Adrenal gland (tissue), 12 donors: ENCODE measurements around the gene KDM6B. TPM values are rescaled to one million over a fixed set of nuclear protein-coding genes. Genes with fewer than 3 reads are reported as not detected.

Source experiments
- DNase-seq, 7 donors: peaks; one replicate each; pipeline ENCODE4 v3.0.0-alpha.2; 2019 to 2020
- H3K27ac ChIP-seq, 5 donors: fragments of 200-600 bp; sonication (generic) in 4 of 5; 1 replicate in 3 of 5; 2 replicates in 2 of 5; pipeline versions ENCODE4 v1.5.1 to v1.8.0; 2016 to 2020; ENCODE audit warnings: mild to moderate bottlenecking in 1 of 5
- H3K27me3 ChIP-seq: fragments of 200-600 bp; 2 replicates; pipeline ENCODE4 v1.8.0; 2021
- H3K36me3 ChIP-seq, 2 donors: fragments of 200-600 bp; replicated peaks in 1 of 2; 1 replicate in 1 of 2; 2 replicates in 1 of 2; pipeline versions ENCODE4 v1.5.1 to v1.8.0; 2018 to 2022
- H3K4me1 ChIP-seq, 2 donors: fragments of 200-600 bp; replicated peaks in 1 of 2; 1 replicate in 1 of 2; 2 replicates in 1 of 2; pipeline versions ENCODE4 v1.5.1 to v1.8.0; 2018 to 2021
- H3K4me3 ChIP-seq, 4 donors: fragments of 200-600 bp; sonication (generic) in 3 of 4; one replicate each; pipeline ENCODE4 v1.5.1; 2016 to 2018
- H3K9me3 ChIP-seq, 3 donors: fragments of 200-600 bp; sonication (generic) in 1 of 3; replicated peaks in 1 of 3; 1 replicate in 2 of 3; 2 replicates in 1 of 3; pipeline versions ENCODE4 v1.5.1 to v1.8.0; 2016 to 2021
- CTCF ChIP-seq, 6 experiments: fragments of 450-650 bp in 4 of 6; fragments of 200-600 bp in 2 of 6; sonication (generic) in 1 of 6; IDR thresholded peaks; 1 replicate in 5 of 6; 2 replicates in 1 of 6; pipeline versions ENCODE4 v1.5.1 to v1.8.0; 2016 to 2021; ENCODE audit warnings: antibody characterized with exemption in 6 of 6, mild to moderate bottlenecking in 2 of 6, moderate library complexity in 1 of 6
- POLR2A ChIP-seq, 2 donors: fragments of 450-650 bp; IDR thresholded peaks; one replicate each; pipeline ENCODE4 v1.6.1; 2017; ENCODE audit warnings: antibody characterized with exemption in 2 of 2, mild to moderate bottlenecking in 2 of 2, moderate library complexity in 1 of 2
- WGBS, 4 donors: extraction: QIAGEN DNeasy Blood & Tissue Kit in 2 of 4; methylation state at CpG; one replicate each; pipeline versions ENCODE4 v1.1.5 to v1.1.7; 2013 to 2017; 5-methylcytosine and 5-hydroxymethylcytosine counted together
- intact Hi-C, 2 donors: fragments of 100-400 bp; cut with DNase I; formaldehyde crosslinking; loops; one replicate each; pipeline versions ENCODE4 v1.14.1 to v1.15.0; 2022 to 2023
- polyA plus RNA-seq, 3 donors: library from polyadenylated mRNA; stranded (reverse); fragments of 200-250 nt in 2 of 3; fragments of 350-450 nt in 1 of 3; fragmentation: Illumina TruSeq in 1 of 3; extraction: RNeasy Lipid Tissue Mini Kit (QIAGEN cat#74804) in 1 of 3; gene quantifications; one replicate each; pipeline ENCODE4 v1.2.3, GENCODE V29; 2013 to 2014
- total RNA-seq, 9 donors: library from RNA; depleted of rRNA in 4 of 9; stranded (reverse); fragments of >200 nt in 4 of 9; fragments of 120-200 nt in 1 of 9; fragmentation: NEBNext Ultra II Directional in 1 of 9; extraction: Animal tissue kit (Norgen Biotek cat#: 25700) in 1 of 9; gene quantifications; one replicate each; pipeline versions ENCODE4 v1.1.0 to v1.2.4, GENCODE V29; 2013 to 2023
- donor health status: healthy with polysubstance abuse.
- donor health status: Bipolar disorder and iron deficiency.
- donor health status: DM: yes; HTN: yes; CAD: no.
- donor health status: DM: no; HTN: no; CAD: no.
- donor health status: DM: no; HTN: no; CAD: no.
- donor health status: DM: yes; HTN: yes; CAD: no.

The KDM6B gene
- total and polyA plus RNA-seq, 12 donors = 2.2 to 35.9 (median 11.2) TPM

GRCh38 chr17:7843257-7843535 lies 9.2 kb downstream of the KDM6B start:
- DNase-seq = no peak
- no peaks in the 10 kb centered on the region for H3K9me3 ChIP-seq
- TF ChIP-seq CTCF (IDR thresholded peaks at IDR 0.05) = no peak
- TF ChIP-seq POLR2A (IDR thresholded peaks at IDR 0.05) = no peak
- H3K27me3 ChIP-seq = no peaks in the 10 kb centered on the region
- intact Hi-C loops = no loop called here
- H3K4me3 ChIP-seq = peak overlapping the region in 3 of 4 donors; percentile 62 to 82 (median 62)
- 0% methylated on average over 5 to 17 of the region's 17 CpGs for WGBS, 4 donors
- peaks cover 17 to 37% of the 10 kb centered on the region in 2 donors for H3K4me1 ChIP-seq
- H3K27ac ChIP-seq = peak overlapping the region; percentile 98 to 99 (median 99)
- H3K36me3 ChIP-seq = peaks cover 0 to 26% of the 10 kb centered on the region in 2 donors

- peaks cover 0 to 28% of the 10 kb centered on the region in 2 donors for H3K36me3 ChIP-seq
- intact Hi-C loops = no loop called here
- peak overlapping the region in 3 of 4 donors; percentile 62 to 82 (median 62) for H3K4me3 ChIP-seq
- 0 to 1% (median 0%) methylated on average over 23 to 61 of the region's 61 CpGs for WGBS, 4 donors
- TF ChIP-seq POLR2A (IDR thresholded peaks at IDR 0.05) = peak; percentile 72 to 79
- TF ChIP-seq CTCF (IDR thresholded peaks at IDR 0.05) = no peak
- H3K4me1 ChIP-seq = peaks cover 17 to 36% of the 10 kb centered on the region in 2 donors
- H3K9me3 ChIP-seq = no peaks in the 10 kb centered on the region
- peak; percentile 82 to 92 (median 89) for DNase-seq
- H3K27ac ChIP-seq = peak overlapping the region; percentile 98 to 99 (median 99)
- H3K27me3 ChIP-seq = no peaks in the 10 kb centered on the region
Measured at GRCh38 chr17:7843536-7844291, 9.7 kb downstream of the KDM6B start.

- WGBS, 4 donors = 0 to 1% (median 0%) methylated on average over 33 to 71 of the region's 71 CpGs
- Histone ChIP-seq H3K27me3 (no peaks in the 10 kb centered on the region), H3K9me3 (no peaks in the 10 kb centered on the region), H3K36me3 (peaks cover 0 to 37% of the 10 kb centered on the region in 2 donors), H3K4me3 (peak overlapping the region in 3 of 4 donors; percentile 44 to 82 (median 62)), H3K4me1 (peaks cover 17 to 28% of the 10 kb centered on the region in 2 donors), H3K27ac (peak overlapping the region; percentile 98 to 99 (median 99))
- TF ChIP-seq POLR2A (IDR thresholded peaks at IDR 0.05) = peak; percentile 60 to 93
- TF ChIP-seq CTCF (IDR thresholded peaks at IDR 0.05) = no peak
- intact Hi-C loops = no loop called here
- DNase-seq = peak; percentile 92 to 97 (median 97)
Measured at GRCh38 chr17:7844292-7845154, 10.5 kb downstream of the KDM6B start.
